HCT116 (cell line): ENCODE measurements around the gene MOCS1. TPM values are rescaled to one million over a fixed set of nuclear protein-coding genes. Genes with fewer than 3 reads are reported as not detected.

Experiments
- ATAC-seq: fragments of 200-7000 bp; cut with Tn5 transposase; 2 replicates; pipeline ENCODE4 v1.9.1; 2020; ENCODE audit warnings: mild to moderate bottlenecking, moderate library complexity
- BruUV-seq: library from RNA; stranded (reverse); fragments of 400-500 nt; replicated peaks from 2 replicates; lab custom pipeline; 2021; lab: Mats Ljungman, UMichigan
- CTCF ChIA-PET: fragments of 300-600 bp; sonication (Branson Sonifier 250); formaldehyde crosslinking; loops from one replicate; lab custom pipeline; 2021; ENCODE audit warnings: antibody characterized with exemption; lab: Charles Lee
- POLR2A ChIA-PET: fragments of 300-600, 350-600 bp; sonication (Branson Sonifier 250); formaldehyde crosslinking; loops from one replicate; lab custom pipeline; 2021; ENCODE audit warnings: antibody characterized with exemption; lab: Charles Lee
- RAD21 ChIA-PET, 2 experiments: fragments of 300-600 bp; sonication (Branson Sonifier 250); formaldehyde crosslinking; loops; one replicate each; lab custom pipeline; 2023; ENCODE audit warnings: low total read pairs in 2 of 2; ENCODE audit not compliant: uncharacterized antibody in 2 of 2, unreplicated experiment in 2 of 2, low non-redundant PET in 1 of 2; lab: Charles Lee
- DNase-seq: peaks from one replicate; pipeline ENCODE4 v3.0.0-alpha.2; 2010; ENCODE audit warnings: low read depth, low spot score
- H2AFZ ChIP-seq: fragments of 200-600 bp; shearing (Covaris generic), sonication (generic); 2 replicates; pipeline ENCODE4 v1.6.1; 2017; ENCODE audit warnings: low read depth, mixed run types, mixed read lengths, antibody characterized with exemption, low read length; ENCODE audit not compliant: poor library complexity, severe bottlenecking
- H3K27ac ChIP-seq: 2 replicates; pipeline ENCODE4 v1.5.1; 2012; ENCODE audit warnings: low read depth, low read length
- H3K27me3 ChIP-seq: fragments of 200-600 bp; sonication (generic); 2 replicates; pipeline ENCODE4 v1.6.1; 2016; ENCODE audit warnings: mixed run types, low read length, mixed read lengths; ENCODE audit not compliant: insufficient read depth
- H3K36me3 ChIP-seq, 2 experiments: fragments of 200-500 bp in 1 of 2; fragments of 200-600 bp in 1 of 2; sonication (Bioruptor generic) in 1 of 2; sonication (generic) in 1 of 2; 2 replicates each; pipeline versions ENCODE4 v1.5.1 to v1.6.1; 2014 to 2016; ENCODE audit warnings: low read length in 2 of 2, inconsistent platforms in 1 of 2, mixed read lengths in 1 of 2, mixed run types in 1 of 2; ENCODE audit not compliant: insufficient read depth in 2 of 2, control insufficient read depth in 1 of 2
- H3K4me1 ChIP-seq, 2 experiments: fragments of 200-600 bp in 1 of 2; sonication (generic) in 1 of 2; 2 replicates each; pipeline versions ENCODE4 v1.5.1 to v1.6.1; 2012 to 2017; ENCODE audit warnings: low read length in 2 of 2, inconsistent platforms in 1 of 2, mild to moderate bottlenecking in 1 of 2, mixed read lengths in 1 of 2, mixed run types in 1 of 2, moderate library complexity in 1 of 2; ENCODE audit not compliant: insufficient read depth in 2 of 2, control insufficient read depth in 1 of 2
- H3K4me2 ChIP-seq: fragments of 200-600 bp; sonication (generic); 2 replicates; pipeline ENCODE4 v1.6.1; 2017; ENCODE audit warnings: mixed run types, low read length, mixed read lengths
- H3K4me3 ChIP-seq, 2 experiments: fragments of 200-600 bp in 1 of 2; sonication (generic) in 1 of 2; replicated peaks in 1 of 2; 2 replicates each; pipeline ENCODE4 v1.5.1; 2011 to 2016; ENCODE audit warnings: low read length in 2 of 2, control low read depth in 1 of 2, low read depth in 1 of 2, mild to moderate bottlenecking in 1 of 2, mixed read lengths in 1 of 2, mixed run types in 1 of 2
- H3K79me2 ChIP-seq: fragments of 200-600 bp; sonication (generic); 2 replicates; pipeline ENCODE4 v1.6.1; 2017; ENCODE audit warnings: mild to moderate bottlenecking, mixed run types, low read length, moderate library complexity, mixed read lengths; ENCODE audit not compliant: insufficient read depth
- H3K9ac ChIP-seq: fragments of 200-600 bp; sonication (generic); 2 replicates; pipeline ENCODE4 v1.6.1; 2016; ENCODE audit warnings: low read length, mixed read lengths
- H3K9me2 ChIP-seq: fragments of 200-600 bp; sonication (generic), shearing (Covaris generic); 2 replicates; pipeline ENCODE4 v1.6.1; 2017; ENCODE audit warnings: mixed run types, mild to moderate bottlenecking, moderate library complexity; ENCODE audit not compliant: insufficient read depth
- H3K9me3 ChIP-seq, 2 experiments: fragments of 200-500 bp in 1 of 2; fragments of 200-600 bp in 1 of 2; sonication (Bioruptor generic) in 1 of 2; sonication (generic) in 1 of 2; 2 replicates each; pipeline ENCODE4 v1.6.1; 2014 to 2017; ENCODE audit warnings: low read length in 2 of 2, mixed read lengths in 2 of 2, inconsistent platforms in 1 of 2, low read depth in 1 of 2, mild to moderate bottlenecking in 1 of 2, mixed run types in 1 of 2, moderate library complexity in 1 of 2; ENCODE audit not compliant: control insufficient read depth in 1 of 2, insufficient read depth in 1 of 2
- H4K20me1 ChIP-seq: fragments of 200-600 bp; sonication (generic), shearing (Covaris generic); 2 replicates; pipeline ENCODE4 v1.6.1; 2017; ENCODE audit warnings: mixed run types, mild to moderate bottlenecking, moderate library complexity; ENCODE audit not compliant: insufficient read depth
- ATF3 ChIP-seq: IDR thresholded peaks from 2 replicates; pipeline ENCODE4 v1.6.1; 2012
- CTCF ChIP-seq, 3 experiments: fragments of 200-600 bp in 1 of 3; sonication (generic) in 1 of 3; IDR thresholded peaks in 2 of 3; conservative IDR thresholded peaks in 1 of 3; 2 replicates each; pipeline ENCODE4 v1.5.1; 2012 to 2017; ENCODE audit warnings: low read depth in 2 of 3, low read length in 2 of 3, antibody characterized with exemption in 1 of 3, borderline replicate concordance in 1 of 3, control low read depth in 1 of 3, mild to moderate bottlenecking in 1 of 3, mixed read lengths in 1 of 3, mixed run types in 1 of 3, moderate library complexity in 1 of 3; ENCODE audit not compliant: insufficient read depth in 1 of 3
- POLR2A ChIP-seq: IDR thresholded peaks from 2 replicates; pipeline ENCODE4 v1.7.0; 2011; ENCODE audit warnings: borderline replicate concordance; ENCODE audit not compliant: insufficient read depth, insufficient read length; ENCODE audit errors: extremely low read depth
- POLR2AphosphoS5 ChIP-seq: IDR thresholded peaks from 2 replicates; pipeline ENCODE4 v1.6.1; 2011; ENCODE audit warnings: mild to moderate bottlenecking, low read depth, low read length, moderate library complexity
- REST ChIP-seq: IDR thresholded peaks from 2 replicates; pipeline ENCODE4 v1.6.1; 2012; ENCODE audit warnings: low read depth
- SIN3A ChIP-seq: IDR thresholded peaks from 2 replicates; pipeline ENCODE4 v1.6.1; 2012; ENCODE audit warnings: low read depth
- SP1 ChIP-seq: IDR thresholded peaks from 2 replicates; pipeline ENCODE4 v1.6.1; 2012; ENCODE audit warnings: low read depth
- TCF7L2 ChIP-seq: IDR thresholded peaks from 2 replicates; pipeline ENCODE4 v1.7.0; 2011; ENCODE audit warnings: borderline replicate concordance, inconsistent platforms; ENCODE audit not compliant: insufficient read depth, insufficient read length; ENCODE audit errors: extremely low read depth
- ZFX ChIP-seq: fragments of 450-650 bp; IDR thresholded peaks from 2 replicates; pipeline ENCODE4 v1.6.1; 2017
- ZNF274 ChIP-seq: fragments of 200-500 bp; sonication (Bioruptor generic); IDR thresholded peaks from 2 replicates; pipeline ENCODE4 v1.6.1; 2014; ENCODE audit warnings: mild to moderate bottlenecking, low read depth, low read length, inconsistent platforms
- intact Hi-C: fragments of 100-400 bp; cut with micrococcal nuclease; formaldehyde crosslinking; loops from 2 replicates; pipeline ENCODE4 v1.10.0; 2022
- total RNA-seq: library from RNA; stranded (reverse); gene quantifications from one replicate; pipeline ENCODE4 v1.2.1, GENCODE V29; 2021; ENCODE audit not compliant: unreplicated experiment

The MOCS1 gene
- total RNA-seq, 1 experiment from 2014 or later, result 9.3 TPM

GRCh38 chr6:39942903-39943580 is 8.8 kb upstream of the MOCS1 start:
- no peak for ATAC-seq
- H3K27ac ChIP-seq, result no peak overlapping the region
- no peaks in the 10 kb centered on the region for H3K9me2 ChIP-seq
- no peak overlapping the region for H2AFZ ChIP-seq
- H3K9ac ChIP-seq, result no peak overlapping the region
- TF ChIP-seq SIN3A (no peak), CTCF (IDR thresholded peaks at IDR 0.05 in 2 of 3, conservative IDR thresholded peaks at IDR 0.05 in 1 of 3; ENCODE audit: borderline replicate concordance in 1 of 3, insufficient read depth in 1 of 3, low read depth in 2 of 3, low read length in 2 of 3) (no peak), POLR2A (no peak), ZNF274 (no peak), SP1 (no peak), REST (no peak), POLR2AphosphoS5 (no peak), TCF7L2 (no peak), ZFX (no peak), ATF3 (no peak)
- H3K4me3 ChIP-seq, result no peak overlapping the region
- ChIA-PET CTCF (no interaction called here), POLR2A (no interaction called here), RAD21 (no interaction called here)
- no peak overlapping the region for H3K4me2 ChIP-seq
- no peaks in the 10 kb centered on the region for H4K20me1 ChIP-seq
- DNase-seq, result no peak
- intact Hi-C loops, result no loop called here
- H3K4me1 ChIP-seq, result peaks cover 2 to 4% of the 10 kb centered on the region in 2 experiments; a peak in 2 of 4 replicates
- H3K9me3 ChIP-seq, result no peaks in the 10 kb centered on the region
- H3K27me3 ChIP-seq, result peaks cover 6% of the 10 kb centered on the region; the same call in 1 of the 2 replicates
- no TSS peak for BruUV-seq
- H3K79me2 ChIP-seq, result no peaks in the 10 kb centered on the region
- no peaks in the 10 kb centered on the region for H3K36me3 ChIP-seq
